Keratinocyte (primary cell): ENCODE measurements around the gene MYCBP2. TPM values are rescaled to one million over a fixed set of nuclear protein-coding genes. Genes with fewer than 3 reads are reported as not detected.

Experiments used
- DNase-seq: peaks from one replicate; pipeline ENCODE4 v3.0.0-alpha.2; 2011; ENCODE audit warnings: low read depth, missing footprints, low spot score
- FAIRE-seq: peaks from 2 replicates; lab custom pipeline; 2011; peaks lifted over from hg19 to GRCh38; lab: Jason Lieb, UNC
- H2AFZ ChIP-seq: 2 replicates; pipeline ENCODE4 v1.6.0; 2012; ENCODE audit warnings: low read length, control low read depth, inconsistent platforms; ENCODE audit not compliant: control insufficient read depth
- H3K27ac ChIP-seq: 2 replicates; pipeline ENCODE4 v1.5.1; 2011; ENCODE audit warnings: low read length; ENCODE audit not compliant: control insufficient read depth, insufficient read depth
- H3K27me3 ChIP-seq: 3 replicates; pipeline ENCODE4 v1.6.0; 2011; ENCODE audit warnings: low read length; ENCODE audit not compliant: control insufficient read depth, insufficient read depth; ENCODE audit errors: extremely low read depth
- H3K36me3 ChIP-seq, 2 experiments: 2 replicates in 1 of 2; 3 replicates in 1 of 2; pipeline ENCODE4 v1.5.1; 2011; ENCODE audit warnings: low read length in 2 of 2, mild to moderate bottlenecking in 1 of 2; ENCODE audit not compliant: control insufficient read depth in 2 of 2, insufficient read depth in 2 of 2; ENCODE audit errors: extremely low read depth in 1 of 2
- H3K4me1 ChIP-seq: 3 replicates; pipeline ENCODE4 v1.5.1; 2011; ENCODE audit warnings: low read length; ENCODE audit not compliant: control insufficient read depth, insufficient read depth; ENCODE audit errors: extremely low read depth
- H3K4me2 ChIP-seq: 3 replicates; pipeline ENCODE4 v1.6.0; 2011; ENCODE audit warnings: low read depth, low read length; ENCODE audit not compliant: control insufficient read depth, insufficient read depth; ENCODE audit errors: extremely low read depth
- H3K4me3 ChIP-seq, 3 experiments: fragments of 200-600 bp in 1 of 3; sonication (generic) in 1 of 3; 2 replicates in 2 of 3; 3 replicates in 1 of 3; pipeline ENCODE4 v1.5.1; 2011 to 2016; ENCODE audit warnings: low read length in 3 of 3, mild to moderate bottlenecking in 3 of 3, control low read depth in 2 of 3, inconsistent platforms in 1 of 3, low read depth in 1 of 3, mixed read lengths in 1 of 3, mixed run types in 1 of 3, moderate library complexity in 1 of 3; ENCODE audit not compliant: control insufficient read depth in 2 of 3, insufficient read depth in 2 of 3; ENCODE audit errors: extremely low read depth in 1 of 3
- H3K79me2 ChIP-seq: 2 replicates; pipeline ENCODE4 v1.6.0; 2012; ENCODE audit warnings: low read length; ENCODE audit not compliant: control insufficient read depth, insufficient read depth
- H3K9ac ChIP-seq: 3 replicates; pipeline ENCODE4 v1.6.0; 2011; ENCODE audit warnings: low read length; ENCODE audit not compliant: control insufficient read depth, insufficient read depth; ENCODE audit errors: extremely low read depth
- H3K9me1 ChIP-seq: 3 replicates; pipeline ENCODE4 v1.6.0; 2011; ENCODE audit warnings: low read length; ENCODE audit not compliant: control insufficient read depth, insufficient read depth; ENCODE audit errors: extremely low read depth
- H3K9me3 ChIP-seq: 2 replicates; pipeline ENCODE4 v1.5.1; 2012; ENCODE audit warnings: low read depth, low read length; ENCODE audit not compliant: control insufficient read depth
- H4K20me1 ChIP-seq: 3 replicates; pipeline ENCODE4 v1.6.0; 2011; ENCODE audit warnings: low read length; ENCODE audit not compliant: control insufficient read depth, insufficient read depth; ENCODE audit errors: extremely low read depth
- EZH2 ChIP-seq: IDR thresholded peaks from one replicate; pipeline ENCODE4 v1.6.1; 2012; ENCODE audit warnings: inconsistent platforms, mild to moderate bottlenecking, low read length, moderate library complexity
- dilution Hi-C: fragments of 300-500 bp; cut with MboI; formaldehyde crosslinking; loops from one replicate; pipeline ENCODE4 v1.7.0; 2020; ENCODE audit warnings: low sequenced_read_pairs; ENCODE audit not compliant: extremely low pct_ligation_motif_present
- polyA plus RNA-seq, 5 experiments: library from polyadenylated mRNA; depleted of rRNA in 3 of 5; stranded (reverse) in 3 of 5; stranded (forward) in 1 of 5; unstranded in 1 of 5; fragments of >200 nt; gene quantifications; 1 replicate in 1 of 5; 2 replicates in 3 of 5; 3 replicates in 1 of 5; pipeline versions ENCODE4 v1.2.1 to v1.2.3, GENCODE V29; 2011 to 2012; ENCODE audit warnings: missing spikeins in 2 of 5, low read depth in 1 of 5, low replicate concordance in 1 of 5
- TF ChIP-seq, protein P1 (sequence below), 3 experiments: IDR thresholded peaks in 1 of 3; conservative IDR thresholded peaks in 1 of 3; optimal IDR thresholded peaks in 1 of 3; 2 replicates in 2 of 3; 3 replicates in 1 of 3; pipeline versions ENCODE3 to v1.5.1; 2011; ENCODE audit warnings: low read length in 3 of 3, mild to moderate bottlenecking in 3 of 3, moderate library complexity in 2 of 3, control low read depth in 1 of 3, inconsistent platforms in 1 of 3; ENCODE audit not compliant: insufficient read depth in 2 of 3; ENCODE audit errors: extremely low read depth in 1 of 3

MYCBP2 gene
- polyA plus RNA-seq, 1 donor (not counting 4 experiments of a cell fraction or from before 2014, with no cell fraction given): 43.8 TPM

DNA sequence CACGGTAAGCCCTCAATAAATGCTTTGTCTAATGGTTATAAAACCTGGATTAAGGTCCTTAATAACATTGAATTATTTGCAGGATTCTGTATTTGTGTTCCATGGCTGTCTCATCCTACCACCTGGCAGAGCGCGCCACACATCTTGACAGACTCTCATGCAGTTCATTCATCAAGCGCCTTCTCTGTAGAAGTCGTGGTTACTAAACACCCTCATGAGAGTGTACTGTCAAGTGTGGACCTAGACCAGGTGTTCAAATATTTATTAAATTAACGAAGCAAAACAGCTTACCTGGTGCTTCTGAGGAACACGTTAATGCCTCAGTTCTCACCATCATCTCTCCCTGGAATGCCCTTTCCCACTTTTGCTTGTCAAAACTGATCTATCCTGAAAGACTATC, 286.8 kb downstream of the MYCBP2 start:
- DNase-seq (no peak), FAIRE-seq (no peak)
- no peak overlapping the region for H3K9ac ChIP-seq
- no peak overlapping the region for H2AFZ ChIP-seq
- no peaks in the 10 kb centered on the region for H4K20me1 ChIP-seq
- H3K4me1 ChIP-seq: no peaks in the 10 kb centered on the region
- H3K9me1 ChIP-seq: no peaks in the 10 kb centered on the region
- H3K27me3 ChIP-seq: no peaks in the 10 kb centered on the region
- TF ChIP-seq, protein P1, sequence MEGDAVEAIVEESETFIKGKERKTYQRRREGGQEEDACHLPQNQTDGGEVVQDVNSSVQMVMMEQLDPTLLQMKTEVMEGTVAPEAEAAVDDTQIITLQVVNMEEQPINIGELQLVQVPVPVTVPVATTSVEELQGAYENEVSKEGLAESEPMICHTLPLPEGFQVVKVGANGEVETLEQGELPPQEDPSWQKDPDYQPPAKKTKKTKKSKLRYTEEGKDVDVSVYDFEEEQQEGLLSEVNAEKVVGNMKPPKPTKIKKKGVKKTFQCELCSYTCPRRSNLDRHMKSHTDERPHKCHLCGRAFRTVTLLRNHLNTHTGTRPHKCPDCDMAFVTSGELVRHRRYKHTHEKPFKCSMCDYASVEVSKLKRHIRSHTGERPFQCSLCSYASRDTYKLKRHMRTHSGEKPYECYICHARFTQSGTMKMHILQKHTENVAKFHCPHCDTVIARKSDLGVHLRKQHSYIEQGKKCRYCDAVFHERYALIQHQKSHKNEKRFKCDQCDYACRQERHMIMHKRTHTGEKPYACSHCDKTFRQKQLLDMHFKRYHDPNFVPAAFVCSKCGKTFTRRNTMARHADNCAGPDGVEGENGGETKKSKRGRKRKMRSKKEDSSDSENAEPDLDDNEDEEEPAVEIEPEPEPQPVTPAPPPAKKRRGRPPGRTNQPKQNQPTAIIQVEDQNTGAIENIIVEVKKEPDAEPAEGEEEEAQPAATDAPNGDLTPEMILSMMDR (optimal IDR thresholded peaks at IDR 0.05 in 1 of 3, IDR thresholded peaks at IDR 0.05 in 1 of 3, conservative IDR thresholded peaks at IDR 0.05 in 1 of 3; ENCODE audit: extremely low read depth in 1 of 3, insufficient read depth in 2 of 3, low read length in 3 of 3): no peak
- no peak for TF ChIP-seq EZH2
- H3K9me3 ChIP-seq: no peaks in the 10 kb centered on the region
- no peak overlapping the region for H3K27ac ChIP-seq
- dilution Hi-C loops: no loop called here
- no peaks in the 10 kb centered on the region for H3K79me2 ChIP-seq
- no peak overlapping the region for H3K4me2 ChIP-seq
- peaks cover 0 to 3% of the 10 kb centered on the region in 2 experiments for H3K36me3 ChIP-seq
- H3K4me3 ChIP-seq: no peak overlapping the region

DNA sequence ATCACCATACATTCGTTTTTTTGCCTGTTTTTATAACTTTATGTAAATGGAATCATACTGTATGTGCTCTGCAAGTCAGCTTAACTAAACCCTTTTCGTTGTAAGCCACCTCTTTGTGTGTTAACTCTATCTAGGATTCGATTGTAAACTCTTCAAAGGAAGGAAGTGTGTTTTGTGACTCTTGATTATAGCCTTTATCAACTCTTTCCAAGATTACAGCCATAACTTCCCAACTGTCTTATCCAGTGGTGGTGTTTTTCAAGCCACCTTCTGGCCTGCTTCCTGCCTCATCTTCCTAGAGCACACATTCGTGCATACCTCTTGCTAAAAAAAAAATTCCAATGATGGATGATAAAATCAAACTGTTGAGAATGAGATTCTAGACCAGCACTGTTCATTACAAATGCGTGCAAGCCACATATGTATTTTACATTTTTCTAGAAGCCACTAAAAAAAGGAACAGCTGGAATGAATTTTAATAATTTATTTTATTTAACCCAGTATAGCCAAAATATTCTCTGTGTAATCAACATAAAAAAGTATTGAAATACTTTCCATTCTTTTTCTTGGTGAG, 287.9 kb downstream of the MYCBP2 start:
- H3K79me2 ChIP-seq: no peaks in the 10 kb centered on the region
- no peaks in the 10 kb centered on the region for H3K4me1 ChIP-seq
- DNase-seq: no peak
- no peaks in the 10 kb centered on the region for H4K20me1 ChIP-seq
- H3K36me3 ChIP-seq: peaks cover 0 to 2% of the 10 kb centered on the region in 2 experiments
- H3K4me3 ChIP-seq: no peak overlapping the region
- no peak for FAIRE-seq
- TF ChIP-seq EZH2: no peak
- TF ChIP-seq, protein P1 (optimal IDR thresholded peaks at IDR 0.05 in 1 of 3, IDR thresholded peaks at IDR 0.05 in 1 of 3, conservative IDR thresholded peaks at IDR 0.05 in 1 of 3; ENCODE audit: extremely low read depth in 1 of 3, insufficient read depth in 2 of 3, low read length in 3 of 3): no peak
- H3K9ac ChIP-seq: no peak overlapping the region
- H2AFZ ChIP-seq: no peak overlapping the region
- no peak overlapping the region for H3K27ac ChIP-seq
- H3K4me2 ChIP-seq: no peak overlapping the region
- H3K9me1 ChIP-seq: no peaks in the 10 kb centered on the region
- dilution Hi-C loops: no loop called here
- H3K9me3 ChIP-seq: no peaks in the 10 kb centered on the region
- no peaks in the 10 kb centered on the region for H3K27me3 ChIP-seq
